ENCODE measurements around the gene ZNF341.

GRCh38 chr20:33832103-33832804 lies 100.5 kb downstream of the ZNF341 start:
- no peak for TF ChIP-seq CTCF (IDR thresholded peaks at IDR 0.05)
- no peak for TF ChIP-seq EZH2 (IDR thresholded peaks at IDR 0.05; ENCODE audit: borderline replicate concordance, insufficient read depth, low read depth, low read length, poor library complexity, severe bottlenecking)
